HFF-Myc (cell line): ENCODE results near the gene MYO3A.

Experiments
- DNase-seq: peaks from one replicate; pipeline ENCODE4 v3.0.0-alpha.2; 2011; ENCODE audit warnings: low read depth; ENCODE audit errors: extremely low read depth
- H3K4me3 ChIP-seq: replicated peaks from 2 replicates; pipeline ENCODE4 v1.5.1; 2011; ENCODE audit warnings: low read depth, mild to moderate bottlenecking, control low read depth, low read length
- CTCF ChIP-seq: IDR thresholded peaks from 2 replicates; pipeline ENCODE4 v1.5.1; 2012; ENCODE audit warnings: mild to moderate bottlenecking, low read depth, low read length, control low read depth; ENCODE audit errors: missing control alignments

MYO3A gene

GRCh38 chr10:26217396-26218086 is 283.5 kb downstream of the MYO3A start:
- H3K4me3 ChIP-seq, result no peak overlapping the region
- TF ChIP-seq CTCF, result no peak
- no peak for DNase-seq

- H3K4me3 ChIP-seq, result no peak overlapping the region
- DNase-seq, result no peak
- TF ChIP-seq CTCF, result no peak
Observed at GRCh38 chr10:26219676-26220075, 285.6 kb downstream of the MYO3A start.

- H3K4me3 ChIP-seq, result no peak overlapping the region
- DNase-seq, result no peak
- no peak for TF ChIP-seq CTCF
Observed at GRCh38 chr10:26220901-26221300, 286.9 kb downstream of the MYO3A start.

- H3K4me3 ChIP-seq, result no peak overlapping the region
- DNase-seq, result no peak
- no peak for TF ChIP-seq CTCF
Observed at GRCh38 chr10:26221541-26221940, 287.5 kb downstream of the MYO3A start.

- DNase-seq, result no peak
- no peak overlapping the region for H3K4me3 ChIP-seq
- TF ChIP-seq CTCF, result no peak
Observed at GRCh38 chr10:26222563-26222962, 288.5 kb downstream of the MYO3A start.

- DNase-seq, result no peak
- TF ChIP-seq CTCF, result no peak
- H3K4me3 ChIP-seq, result no peak overlapping the region
Observed at GRCh38 chr10:26225322-26225721, 291.3 kb downstream of the MYO3A start.

GRCh38 chr10:26227786-26228185 is 293.8 kb downstream of the MYO3A start:
- TF ChIP-seq CTCF, result no peak
- no peak for DNase-seq
- no peak overlapping the region for H3K4me3 ChIP-seq
